ENCODE results near the gene BAMBI.

Gene BAMBI

DNA sequence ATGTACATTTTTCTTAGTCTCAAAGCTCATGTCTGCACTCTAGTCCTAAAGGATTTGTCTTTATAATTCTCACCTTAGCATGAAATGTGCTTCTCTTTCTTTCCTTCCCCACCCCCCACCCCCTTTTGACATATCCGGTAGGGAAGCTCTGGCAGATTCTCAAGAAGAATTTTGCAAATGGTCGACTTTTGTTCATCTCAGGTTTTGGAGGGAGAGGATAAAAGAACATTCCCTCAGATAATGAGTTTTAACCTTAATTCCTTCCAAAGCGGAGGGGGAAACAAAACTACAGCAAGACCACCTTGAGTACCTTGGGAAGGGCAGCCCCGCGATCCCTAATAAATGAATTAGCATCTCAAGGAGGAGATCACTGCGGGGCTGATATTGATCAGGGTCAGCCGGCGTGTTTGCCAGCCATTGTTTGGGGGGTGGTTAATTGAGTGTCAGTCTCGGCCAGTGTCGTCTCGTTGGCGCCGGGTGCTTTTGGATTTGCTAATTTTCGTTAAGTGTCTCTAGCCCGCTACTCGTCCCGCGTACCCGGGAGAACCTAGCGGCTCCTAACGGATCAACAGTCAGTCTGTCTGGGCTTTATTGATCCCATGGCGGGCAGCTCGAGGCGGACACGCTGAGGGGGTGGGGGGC lies 874 bp upstream of the BAMBI start:
- no peak for DNase-seq

DNA sequence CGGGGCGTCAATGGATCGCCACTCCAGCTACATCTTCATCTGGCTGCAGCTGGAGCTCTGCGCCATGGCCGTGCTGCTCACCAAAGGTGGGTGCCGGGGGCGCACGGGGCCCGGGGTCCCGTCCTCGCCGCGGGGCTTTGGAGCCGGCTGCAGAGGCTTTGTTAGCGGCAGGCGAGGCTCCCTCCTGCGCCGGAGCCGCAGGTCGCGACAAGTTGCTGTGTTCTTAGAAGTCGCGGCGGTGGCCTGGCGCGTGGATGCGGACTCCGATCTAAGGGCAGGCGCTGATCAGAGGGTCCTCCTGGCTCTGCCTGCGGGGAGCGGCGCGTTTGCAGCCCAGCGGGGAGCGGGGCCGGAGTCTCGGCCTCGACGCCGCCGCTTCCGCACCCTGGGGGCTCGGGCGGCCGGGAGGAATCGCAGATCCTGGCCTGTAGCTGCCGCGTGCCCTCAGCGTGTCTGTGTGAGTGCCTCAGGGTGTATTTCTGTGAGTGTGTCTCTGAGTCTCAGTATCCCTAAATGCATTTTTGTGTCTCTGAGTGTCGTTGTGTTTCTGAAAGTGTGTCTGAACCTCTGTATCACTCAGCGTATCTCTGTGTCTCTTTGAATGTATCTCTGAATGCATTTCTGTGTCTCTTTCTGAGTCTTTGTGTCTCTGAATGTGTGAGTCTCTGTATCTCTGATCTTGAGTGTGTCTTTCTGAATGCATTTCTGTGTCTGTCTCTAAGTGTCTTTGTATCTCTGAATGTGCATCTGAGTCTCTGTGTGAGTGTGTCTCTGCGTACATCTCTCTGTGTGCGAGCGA lies 766 bp downstream of the BAMBI start:
- DNase-seq = no peak

DNA sequence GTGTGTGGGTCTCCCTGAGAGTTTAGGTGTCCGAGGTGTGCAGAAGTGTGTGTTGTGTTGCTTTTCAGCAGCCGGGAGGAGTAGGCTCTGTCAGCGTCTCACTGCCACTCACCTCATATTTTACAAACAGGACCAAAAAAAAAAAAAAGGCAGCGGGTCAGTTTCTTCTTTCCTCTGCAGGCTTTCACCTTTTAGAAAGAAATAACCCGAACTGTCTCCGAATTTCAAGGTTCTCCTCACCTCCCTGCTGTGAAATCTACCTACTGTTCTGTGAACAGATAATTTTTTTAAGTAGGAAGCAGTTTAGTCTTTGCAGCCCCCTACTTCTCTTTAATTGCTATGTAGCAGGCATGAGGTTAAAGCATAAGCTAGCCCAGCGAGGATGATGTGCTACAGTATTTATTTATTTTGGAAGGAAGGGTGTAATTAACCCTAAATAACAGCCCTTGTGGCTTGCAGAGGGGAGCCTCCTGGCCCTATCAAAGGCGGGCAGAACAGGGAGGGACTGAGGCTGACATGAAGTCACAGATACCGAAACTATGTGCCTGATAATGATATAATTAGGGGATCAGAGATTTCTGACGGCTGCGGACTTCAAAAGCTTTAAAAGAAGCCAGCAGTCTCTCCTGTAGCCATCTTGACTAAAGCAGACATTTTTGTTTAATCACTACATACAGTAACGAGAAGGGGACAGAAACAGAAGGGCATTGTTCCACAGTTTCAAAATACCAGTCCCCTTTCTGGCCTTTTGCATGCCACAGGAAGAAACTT lies 1.6 kb downstream of the BAMBI start:
- DNase-seq = no peak

DNA sequence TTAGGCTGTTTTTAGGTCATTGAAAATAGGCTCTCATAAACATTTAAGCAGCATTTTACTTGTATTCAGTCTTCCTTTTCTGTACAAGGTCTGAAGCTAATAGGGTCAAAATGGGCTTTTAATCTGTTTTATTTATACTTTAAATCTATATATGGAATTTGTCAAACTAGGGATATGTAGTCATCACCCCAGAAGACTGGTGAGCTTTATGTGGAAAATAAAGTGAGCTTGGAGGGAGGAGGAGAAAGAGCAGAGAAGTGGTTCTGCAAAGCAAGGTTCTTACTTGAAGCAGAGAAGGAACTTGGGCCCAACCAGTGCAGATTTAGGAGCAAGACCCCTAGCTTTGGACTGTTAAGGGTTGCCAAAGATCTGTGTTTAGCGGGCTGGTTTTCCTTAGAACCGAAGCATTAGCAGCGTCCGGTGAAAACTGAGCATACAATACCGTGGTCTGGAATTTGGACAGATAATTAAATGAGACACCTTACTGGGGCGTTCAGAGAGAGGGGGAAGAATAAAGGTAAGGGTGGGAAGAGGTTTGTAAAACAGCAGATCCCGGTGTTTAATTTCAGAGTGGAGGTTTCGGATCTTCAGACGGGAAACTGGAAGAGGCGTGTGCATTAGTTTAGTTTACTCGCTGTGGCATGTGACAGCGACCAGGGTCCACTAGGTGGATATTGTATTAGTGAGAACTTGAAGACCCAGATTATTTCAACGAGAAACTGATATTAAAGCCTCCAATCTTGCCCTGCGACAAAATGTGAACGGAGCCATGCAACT lies 2.4 kb downstream of the BAMBI start:
- DNase-seq = no peak

DNA sequence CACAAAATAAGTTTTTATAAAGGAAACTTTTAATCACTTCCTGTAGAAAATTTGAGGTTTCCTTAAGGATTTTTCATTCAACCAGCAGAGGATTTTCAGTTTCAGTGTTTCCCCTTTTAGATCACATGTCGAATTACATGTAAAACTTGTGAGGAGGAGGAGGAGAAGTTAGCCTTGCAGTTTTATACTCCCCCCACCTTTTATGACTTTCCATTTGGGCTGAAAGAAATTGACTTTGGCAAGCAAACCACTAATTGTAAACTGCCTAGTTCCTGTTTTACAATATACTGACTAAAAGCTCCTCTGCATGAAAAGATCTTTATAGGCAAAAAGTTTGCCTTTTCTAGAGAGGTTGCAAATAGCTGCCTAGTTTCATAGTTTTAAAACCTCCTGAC lies 3.0 kb downstream of the BAMBI start:
- no peak for DNase-seq

DNA sequence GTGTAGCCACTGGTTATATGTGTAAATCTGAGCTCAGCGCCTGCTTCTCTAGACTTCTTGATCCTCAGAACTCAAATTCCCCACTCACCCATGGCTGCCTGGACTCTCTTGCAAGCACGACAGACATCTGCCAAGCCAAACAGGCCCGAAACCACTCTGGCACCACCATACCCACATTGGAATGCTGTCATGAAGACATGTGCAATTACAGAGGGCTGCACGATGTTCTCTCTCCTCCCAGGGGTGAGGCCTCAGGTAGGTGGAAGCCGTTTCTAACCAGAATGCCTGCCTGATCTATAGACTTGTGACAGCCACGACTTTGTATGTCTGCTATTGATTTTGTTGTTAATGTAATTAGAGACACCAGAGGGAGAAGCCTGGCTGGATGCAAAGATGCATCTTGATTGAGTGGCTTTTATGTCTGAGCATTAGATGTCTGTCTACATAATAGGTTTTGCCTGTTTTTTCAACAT lies 4.0 kb downstream of the BAMBI start:
- no peak for DNase-seq

DNA sequence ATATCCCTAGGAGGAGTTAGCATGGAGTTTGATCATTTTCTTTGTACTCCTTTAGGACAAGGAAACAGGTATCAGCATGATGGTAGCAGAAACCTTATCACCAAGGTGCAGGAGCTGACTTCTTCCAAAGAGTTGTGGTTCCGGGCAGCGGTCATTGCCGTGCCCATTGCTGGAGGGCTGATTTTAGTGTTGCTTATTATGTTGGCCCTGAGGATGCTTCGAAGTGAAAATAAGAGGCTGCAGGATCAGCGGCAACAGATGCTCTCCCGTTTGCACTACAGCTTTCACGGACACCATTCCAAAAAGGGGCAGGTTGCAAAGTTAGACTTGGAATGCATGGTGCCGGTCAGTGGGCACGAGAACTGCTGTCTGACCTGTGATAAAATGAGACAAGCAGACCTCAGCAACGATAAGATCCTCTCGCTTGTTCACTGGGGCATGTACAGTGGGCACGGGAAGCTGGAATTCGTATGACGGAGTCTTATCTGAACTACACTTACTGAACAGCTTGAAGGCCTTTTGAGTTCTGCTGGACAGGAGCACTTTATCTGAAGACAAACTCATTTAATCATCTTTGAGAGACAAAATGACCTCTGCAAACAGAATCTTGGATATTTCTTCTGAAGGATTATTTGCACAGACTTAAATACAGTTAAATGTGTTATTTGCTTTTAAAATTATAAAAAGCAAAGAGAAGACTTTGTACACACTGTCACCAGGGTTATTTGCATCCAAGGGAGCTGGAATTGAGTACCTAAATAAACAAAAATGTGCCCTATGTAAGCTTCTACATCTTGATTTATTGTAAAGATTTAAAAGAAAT lies 4.8 kb downstream of the BAMBI start:
- DNase-seq = no peak

DNA sequence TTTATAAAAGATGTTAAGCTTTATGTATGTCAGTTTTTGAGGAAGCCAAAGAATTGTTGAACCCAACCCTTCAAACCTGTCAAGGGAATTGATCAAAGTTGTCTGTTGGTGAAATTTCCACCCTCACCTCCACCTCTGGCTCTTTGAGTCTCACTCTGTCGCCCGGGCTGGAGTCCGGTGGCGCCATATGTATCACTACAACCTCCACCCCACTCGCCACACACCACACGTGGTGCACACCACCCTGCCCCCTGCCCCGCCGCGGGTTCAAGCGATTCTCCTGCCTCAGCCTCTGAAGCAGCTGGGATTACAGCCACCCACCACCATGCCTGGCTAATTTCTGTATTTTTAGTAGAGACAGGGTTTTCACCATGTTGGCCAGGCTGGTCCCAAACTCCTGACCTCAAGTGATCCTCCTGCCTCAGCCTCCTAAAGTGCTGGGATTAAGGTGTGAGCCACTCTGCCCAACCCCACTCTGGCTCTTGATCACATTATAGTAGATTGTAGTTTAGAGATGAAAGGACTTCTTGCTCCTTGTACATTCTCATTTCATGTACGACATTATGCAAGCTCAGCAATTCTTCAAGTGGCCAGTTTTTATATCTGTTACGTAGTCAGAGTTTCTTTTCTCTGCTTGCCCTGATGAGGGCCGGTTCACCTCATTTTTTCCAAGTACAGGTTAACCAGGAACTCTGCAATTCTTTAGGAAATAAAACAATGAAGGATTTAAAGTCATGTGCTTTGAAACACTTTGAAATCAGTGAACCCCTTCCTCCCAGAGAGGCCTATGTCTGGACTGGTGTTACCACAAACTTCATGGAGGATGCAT lies 7.0 kb downstream of the BAMBI start:
- DNase-seq = no peak

DNA sequence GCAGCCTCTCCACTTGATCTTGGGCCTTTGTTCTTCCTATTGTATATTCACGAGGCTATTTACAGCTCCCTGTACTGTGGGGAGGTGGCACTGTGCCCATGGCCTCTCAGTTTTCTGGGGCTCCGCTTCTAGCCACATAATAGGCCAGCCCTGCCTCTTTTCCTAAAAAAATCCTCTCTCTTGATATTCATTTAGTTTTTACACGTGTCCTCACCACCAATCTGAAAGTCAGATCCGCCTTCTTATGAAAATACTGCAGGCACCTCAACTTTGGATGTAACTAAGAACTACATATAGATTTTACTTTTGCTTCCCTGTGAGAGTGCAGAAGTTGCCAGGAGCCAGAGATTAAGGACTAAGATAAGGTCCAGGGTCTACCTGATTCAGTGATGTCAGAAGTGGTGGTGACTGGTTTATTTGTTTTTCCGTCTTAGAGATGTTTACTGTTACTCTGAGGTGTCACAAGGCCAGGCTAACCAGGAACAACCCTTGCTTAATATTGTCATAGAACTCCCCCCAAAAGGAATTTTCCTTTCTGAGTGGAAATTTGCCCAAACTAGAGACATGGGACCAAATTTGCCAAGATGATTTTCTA lies 7.8 kb downstream of the BAMBI start:
- no peak for DNase-seq

DNA sequence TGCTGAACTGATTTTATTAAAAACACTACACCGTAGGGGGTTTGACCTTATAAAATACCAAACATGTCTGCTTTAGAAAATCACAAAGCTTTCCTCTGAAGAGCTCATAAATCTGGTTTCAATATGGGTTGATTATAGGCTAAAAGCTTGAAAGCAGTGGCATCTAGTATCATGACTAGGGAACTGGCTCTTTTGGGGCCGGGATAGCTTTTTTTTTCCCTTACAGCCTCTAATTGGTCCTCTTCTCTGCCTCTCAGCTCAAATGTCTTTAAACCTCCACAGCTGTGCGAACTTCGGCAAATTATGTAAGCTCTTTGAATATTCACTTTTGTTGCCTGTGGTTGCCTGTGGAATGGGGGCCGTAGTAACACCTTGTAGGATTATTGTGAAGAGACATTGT lies 8.4 kb downstream of the BAMBI start:
- DNase-seq = no peak

DNA sequence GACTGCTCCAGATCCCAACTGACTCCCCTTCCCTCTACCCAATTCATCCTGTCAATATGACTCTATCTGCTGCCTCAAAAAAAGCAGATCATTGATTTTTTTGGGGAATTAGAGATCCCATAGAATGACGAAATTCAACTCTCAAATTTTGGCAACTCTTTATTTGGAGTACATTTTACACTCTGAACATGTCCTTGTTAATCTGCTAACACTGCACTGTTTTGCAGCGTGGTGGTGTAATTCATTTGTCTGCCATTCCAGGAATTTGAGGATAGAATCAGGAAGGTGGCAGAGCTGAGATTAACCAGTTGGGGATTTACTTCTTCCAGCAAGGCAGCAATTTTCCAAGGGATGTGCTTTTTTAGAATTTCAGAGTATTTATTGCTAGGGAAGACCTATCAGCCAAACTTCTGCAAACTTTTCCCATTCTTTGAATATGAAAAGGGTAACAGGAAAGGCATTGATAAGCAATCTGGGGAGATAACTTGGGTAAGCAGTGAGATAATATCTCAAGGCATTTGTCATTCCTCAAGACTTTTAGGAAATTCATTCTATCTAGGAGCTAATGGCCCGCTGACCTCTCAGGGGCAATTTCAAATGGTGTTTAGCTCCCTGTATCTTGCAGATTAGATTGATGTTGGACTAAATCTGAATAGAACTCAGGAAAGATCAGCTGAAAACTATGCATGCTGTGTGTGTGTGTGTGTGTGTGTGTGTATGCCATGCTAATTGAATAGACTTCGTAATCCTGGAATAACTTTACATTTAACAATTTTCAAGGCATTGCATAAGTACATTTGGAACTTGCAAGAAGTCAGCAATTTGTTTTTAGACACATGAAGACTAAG lies 9.7 kb downstream of the BAMBI start:
- no peak for DNase-seq

DNA sequence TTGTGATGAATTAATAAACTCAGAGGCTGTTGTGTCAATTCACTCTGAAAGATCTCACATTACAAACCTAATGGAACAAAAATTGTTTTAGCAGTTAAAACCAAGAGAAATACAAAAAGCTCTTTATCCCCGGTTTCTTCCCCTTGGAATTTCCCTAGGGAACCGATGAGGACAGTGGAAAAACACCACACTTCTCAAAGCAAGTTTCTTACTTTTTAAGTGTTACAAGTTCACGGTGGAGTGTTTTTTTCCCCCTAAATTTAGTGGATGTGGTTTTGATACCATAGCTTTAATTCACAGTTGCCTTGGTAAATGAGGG lies 10.3 kb downstream of the BAMBI start:
- DNase-seq = no peak

DNA sequence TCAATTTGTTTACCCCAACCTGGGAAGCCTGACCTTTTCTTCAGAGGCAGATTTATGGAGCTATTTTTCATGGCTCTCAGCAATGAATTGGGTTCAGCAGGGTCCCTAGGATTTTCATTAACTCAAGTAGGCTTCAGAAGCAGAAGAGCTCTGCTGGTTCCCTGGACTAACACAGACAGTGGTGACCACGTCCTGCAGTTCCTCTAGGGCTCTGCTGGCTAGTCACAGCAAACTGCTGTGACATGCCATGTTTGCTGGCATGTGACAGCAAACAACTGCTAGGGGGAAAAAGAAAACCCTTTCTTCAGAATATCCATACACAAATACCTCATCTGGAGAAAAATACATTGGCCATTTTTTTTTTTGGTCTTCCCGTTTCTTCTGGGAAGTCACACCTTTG lies 13.2 kb downstream of the BAMBI start:
- no peak for DNase-seq

DNA sequence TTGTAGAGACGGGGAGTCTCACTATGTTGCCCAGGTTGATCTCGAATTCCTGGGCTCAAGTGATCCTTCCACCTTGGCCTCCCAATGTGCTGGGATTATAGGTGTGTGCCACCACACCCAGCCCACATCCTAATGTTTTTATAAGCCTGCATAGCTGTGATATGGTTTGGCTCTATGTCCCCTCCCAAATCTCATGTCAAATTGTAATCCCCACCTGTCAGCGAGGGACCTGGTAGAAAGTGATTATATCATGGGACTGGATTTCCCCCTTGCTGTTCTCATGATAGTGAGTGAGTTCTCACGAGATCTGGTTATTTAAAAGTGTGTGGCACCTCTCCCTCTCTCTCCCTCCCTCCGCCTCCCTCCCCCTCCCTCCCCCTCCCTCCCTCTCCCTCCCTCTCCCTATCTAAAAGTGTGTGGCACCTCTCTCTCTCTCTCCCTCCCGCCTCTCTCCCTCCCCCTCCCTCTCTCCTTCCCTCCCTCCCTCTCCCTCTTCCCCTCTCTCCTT lies 13.9 kb downstream of the BAMBI start:
- no peak for DNase-seq

DNA sequence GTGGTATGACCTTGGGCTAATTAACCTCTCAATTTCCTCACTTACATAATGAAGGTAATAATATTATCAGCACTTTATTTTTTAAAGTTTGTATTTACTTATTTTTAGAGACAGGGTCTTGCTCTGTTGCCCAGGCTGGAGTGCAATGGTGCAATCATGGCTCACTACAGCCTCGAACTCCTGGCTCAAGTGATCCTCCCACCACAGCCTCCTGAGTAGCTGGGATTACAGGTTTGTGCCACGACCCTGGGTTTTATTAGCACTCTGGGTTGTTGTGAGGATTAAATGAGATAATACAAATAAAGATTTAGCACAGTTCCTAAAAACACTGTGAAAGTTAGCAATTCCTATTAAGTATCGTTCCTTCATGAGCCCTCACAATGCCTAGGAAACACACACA lies 14.7 kb downstream of the BAMBI start:
- no peak for DNase-seq

DNA sequence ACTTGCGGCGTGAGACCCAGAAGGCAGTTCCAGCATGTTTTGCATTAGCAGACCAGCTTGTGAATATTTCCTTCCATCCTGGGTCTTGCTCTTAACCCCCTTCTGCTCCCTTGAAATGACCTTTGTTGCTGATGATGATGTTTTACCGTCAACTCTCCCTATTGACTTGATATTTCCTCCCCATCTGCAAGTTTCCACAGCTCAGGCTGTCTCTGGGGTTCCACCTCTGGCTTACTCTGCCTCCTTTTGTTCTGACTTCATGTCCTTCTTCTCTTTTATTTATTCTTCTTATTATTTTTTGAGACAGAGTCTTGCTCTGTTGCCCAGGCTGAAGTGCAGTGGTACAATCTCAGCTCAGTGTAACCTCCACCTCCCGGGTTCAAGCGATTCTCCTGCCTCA lies 17.2 kb downstream of the BAMBI start:
- DNase-seq = no peak

DNA sequence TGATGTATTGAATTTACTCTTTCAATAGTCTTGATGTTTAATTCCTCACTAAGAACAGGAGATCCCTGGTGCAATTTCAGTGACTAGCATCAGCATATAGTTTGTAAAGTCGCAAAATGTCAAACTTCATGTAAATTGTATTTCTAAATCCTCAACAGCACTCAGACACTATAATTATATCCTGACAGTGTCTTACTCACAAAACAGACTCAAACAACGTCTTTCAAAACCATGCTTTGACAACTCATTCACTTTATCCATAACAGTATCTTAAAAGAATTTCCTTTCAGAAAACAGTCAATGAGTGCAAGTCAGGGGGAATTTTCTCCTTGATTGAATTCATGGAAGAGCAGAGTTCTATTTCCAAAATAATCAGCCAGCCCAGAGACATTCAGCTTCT lies 20.8 kb downstream of the BAMBI start:
- no peak for DNase-seq

DNA sequence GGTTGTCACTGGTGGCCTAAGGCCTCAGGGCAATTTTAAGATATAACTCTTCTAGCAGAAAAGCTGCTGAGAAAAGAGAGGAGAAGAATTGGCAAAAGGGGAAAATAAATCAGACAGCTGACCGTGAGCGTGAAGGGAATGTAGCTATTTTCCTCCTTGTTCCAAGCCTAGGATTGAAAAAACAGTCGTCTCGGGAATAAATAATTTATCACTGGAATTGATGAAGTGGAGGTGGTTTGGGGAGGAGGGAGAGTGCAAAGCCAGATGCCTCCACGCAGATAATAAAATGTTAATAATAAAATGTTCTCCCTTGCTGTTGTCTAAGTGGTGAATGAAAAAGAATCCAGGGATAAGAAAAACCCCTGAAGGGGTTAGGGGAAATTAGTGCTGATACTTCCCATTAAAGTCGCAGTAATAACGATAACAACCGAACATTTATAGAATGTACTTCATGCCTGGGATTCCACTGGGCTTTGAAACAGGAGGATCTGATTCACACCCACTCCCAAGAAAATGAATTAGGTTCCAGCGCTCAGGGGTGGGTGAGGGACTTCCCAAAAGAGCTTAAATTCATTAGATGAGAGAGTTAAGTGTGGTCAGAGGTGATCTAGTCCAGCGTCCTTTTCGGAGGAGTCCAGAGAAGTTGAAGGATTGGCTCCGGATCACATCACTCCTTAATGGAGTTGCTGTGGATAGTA lies 27.3 kb downstream of the BAMBI start:
- no peak for DNase-seq

DNA sequence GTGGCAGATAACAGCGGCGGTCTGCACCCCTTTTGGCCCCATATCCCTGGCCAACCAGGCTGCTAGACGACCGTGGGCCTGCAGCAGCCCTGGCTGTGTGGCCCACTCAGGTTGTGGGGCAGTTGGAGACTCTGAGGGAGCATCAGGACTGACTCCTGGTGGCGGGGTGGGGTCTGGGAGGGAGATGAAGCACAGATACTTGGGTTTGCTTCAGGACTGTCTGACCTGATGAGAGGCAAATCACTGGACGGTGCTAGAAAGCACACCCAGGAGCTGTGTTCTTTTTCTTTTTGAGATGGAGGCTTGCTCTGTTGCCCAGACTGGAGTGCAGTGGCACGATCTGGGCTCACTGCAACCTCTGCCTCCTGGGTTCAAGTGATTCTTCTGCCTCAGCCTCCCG lies 28.2 kb downstream of the BAMBI start:
- no peak for DNase-seq
